A549 (cell line): ENCODE measurements around the gene PID1. TPM values are rescaled to one million over a fixed set of nuclear protein-coding genes. Genes with fewer than 3 reads are reported as not detected.

ENCODE experiments used
- ATAC-seq, 2 experiments: fragments of 200-7000 bp in 1 of 2; fragments of >200 bp in 1 of 2; cut with Nextera tagmentation in 1 of 2; cut with Tn5 transposase in 1 of 2; 3 replicates each; pipeline versions ENCODE4 v1.8.0 to v1.9.1; 2018 to 2020; ENCODE audit warnings: mild to moderate bottlenecking in 1 of 2, moderate library complexity in 1 of 2
- CTCF ChIA-PET: fragments of 300-600 bp; sonication (Branson Sonifier 250); formaldehyde crosslinking; extraction: SDS; loops from one replicate; lab custom pipeline; 2021; ENCODE audit warnings: antibody characterized with exemption, inconsistent platforms; lab: Yijun Ruan, JAX
- POLR2A ChIA-PET: fragments of 350-600 bp; formaldehyde crosslinking; extraction: SDS; loops from one replicate; lab custom pipeline; 2021; ENCODE audit warnings: antibody characterized with exemption, inconsistent platforms; lab: Yijun Ruan, JAX
- DNase-seq, 2 experiments: peaks; one replicate each; pipeline versions ENCODE4 v3.0.0 to v3.0.0-alpha.2; 2011 to 2016; ENCODE audit warnings: low read depth in 1 of 2, low spot score in 1 of 2
- FAIRE-seq: peaks from 2 replicates; lab custom pipeline; 2011; peaks lifted over from hg19 to GRCh38; lab: Jason Lieb, UNC
- H3K27ac ChIP-seq, 2 experiments: fragments of >200 bp; sonication (Bioruptor Twin); formaldehyde crosslinking; 3 replicates each; pipeline ENCODE4 v1.5.1; 2016 to 2017
- H3K4me1 ChIP-seq: fragments of >200 bp; sonication (Bioruptor Twin); formaldehyde crosslinking; 3 replicates; pipeline ENCODE4 v1.6.1; 2016
- H3K4me2 ChIP-seq: fragments of >200 bp; sonication (Bioruptor Twin); formaldehyde crosslinking; 3 replicates; pipeline ENCODE4 v1.6.1; 2016
- H3K4me3 ChIP-seq: fragments of >200 bp; sonication (Bioruptor Twin); formaldehyde crosslinking; 3 replicates; pipeline ENCODE4 v1.5.1; 2016
- H3K9me3 ChIP-seq: fragments of >200 bp; sonication (Bioruptor Twin); formaldehyde crosslinking; 3 replicates; pipeline ENCODE4 v1.6.1; 2016
- CBX2 ChIP-seq: fragments of 200-600 bp; sonication (generic); IDR thresholded peaks from 2 replicates; pipeline ENCODE4 v1.6.1; 2016; ENCODE audit warnings: low read depth, mild to moderate bottlenecking, borderline replicate concordance
- CBX8 ChIP-seq: fragments of 200-600 bp; sonication (generic); IDR thresholded peaks from 2 replicates; pipeline ENCODE4 v1.6.1; 2016
- CEBPB ChIP-seq, 2 experiments: fragments of >200 bp in 1 of 2; sonication (Bioruptor Twin) in 1 of 2; formaldehyde crosslinking in 1 of 2; IDR thresholded peaks; 2 replicates each; pipeline ENCODE4 v1.6.1; 2012 to 2016
- CHD4 ChIP-seq: fragments of 200-600 bp; sonication (generic); IDR thresholded peaks from 2 replicates; pipeline ENCODE4 v1.6.1; 2016; ENCODE audit warnings: antibody characterized with exemption, mild to moderate bottlenecking, borderline replicate concordance
- CTCF ChIP-seq: fragments of >200 bp; sonication (Bioruptor Twin); formaldehyde crosslinking; IDR thresholded peaks from 3 replicates; pipeline ENCODE4 v1.5.1; 2016
- EP300 ChIP-seq, 2 experiments: fragments of >200 bp; sonication (Bioruptor Twin); formaldehyde crosslinking; IDR thresholded peaks; 2 replicates in 1 of 2; 3 replicates in 1 of 2; pipeline ENCODE4 v1.6.1; 2016 to 2017
- ESRRA ChIP-seq: fragments of 150-350 bp; IDR thresholded peaks from 2 replicates; pipeline ENCODE4 v1.6.1; 2014; ENCODE audit warnings: mild to moderate bottlenecking, low read length, borderline replicate concordance
- FOXS1 ChIP-seq: fragments of 250-450 bp; sonication (Bioruptor Pico); IDR thresholded peaks from 2 replicates; pipeline ENCODE4 v1.5.0; 2020; ENCODE audit warnings: mild to moderate bottlenecking, moderate library complexity
- GATA3 ChIP-seq: IDR thresholded peaks from 2 replicates; pipeline ENCODE4 v1.6.1; 2012; ENCODE audit warnings: borderline replicate concordance
- HES2 ChIP-seq: fragments of >200 bp; sonication (Bioruptor Twin); formaldehyde crosslinking; IDR thresholded peaks from 2 replicates; pipeline ENCODE4 v1.6.1; 2016
- HOXA7 ChIP-seq: fragments of 250-450 bp; sonication (Bioruptor Pico); IDR thresholded peaks from 2 replicates; pipeline ENCODE4 v1.5.0; 2020; ENCODE audit warnings: mild to moderate bottlenecking, moderate library complexity
- HOXB13 ChIP-seq: fragments of 250-450 bp; sonication (Bioruptor Pico); IDR thresholded peaks from 2 replicates; pipeline ENCODE4 v1.5.0; 2020; ENCODE audit warnings: low read depth, mild to moderate bottlenecking, moderate library complexity
- JUNB ChIP-seq: fragments of >200 bp; sonication (Bioruptor Twin); formaldehyde crosslinking; IDR thresholded peaks from 2 replicates; pipeline ENCODE4 v1.6.1; 2016
- KDM1A ChIP-seq: fragments of 200-600 bp; sonication (generic); IDR thresholded peaks from 2 replicates; pipeline ENCODE4 v1.6.1; 2016; ENCODE audit warnings: low read depth, mild to moderate bottlenecking
- MAFK ChIP-seq: fragments of 450-650 bp; IDR thresholded peaks from 2 replicates; pipeline ENCODE4 v1.6.1; 2014; ENCODE audit not compliant: partially characterized antibody
- NPAS2 ChIP-seq: fragments of 250-450 bp; sonication (Bioruptor Pico); IDR thresholded peaks from 2 replicates; pipeline ENCODE4 v1.8.0; 2022; ENCODE audit warnings: mild to moderate bottlenecking, moderate library complexity, borderline replicate concordance
- PHF8 ChIP-seq: fragments of 200-600 bp; sonication (generic); IDR thresholded peaks from 2 replicates; pipeline ENCODE4 v1.6.1; 2016; ENCODE audit warnings: low read depth, mild to moderate bottlenecking, antibody characterized with exemption, moderate library complexity, borderline replicate concordance
- POLR2A ChIP-seq: IDR thresholded peaks from 2 replicates; pipeline ENCODE4 v1.6.1; 2012; ENCODE audit warnings: mild to moderate bottlenecking, low read length
- RARB ChIP-seq: fragments of 250-450 bp; sonication (Bioruptor Pico); IDR thresholded peaks from 2 replicates; pipeline ENCODE4 v1.8.0; 2021; ENCODE audit warnings: mild to moderate bottlenecking, moderate library complexity
- RFX5 ChIP-seq: fragments of 450-650 bp; IDR thresholded peaks from 2 replicates; pipeline ENCODE4 v1.7.1; 2014; ENCODE audit warnings: antibody characterized with exemption, mild to moderate bottlenecking, moderate library complexity
- SMC3 ChIP-seq: fragments of >200 bp; sonication (Bioruptor Twin); formaldehyde crosslinking; IDR thresholded peaks from 3 replicates; pipeline ENCODE4 v1.6.1; 2018; ENCODE audit warnings: inconsistent platforms
- SREBF2 ChIP-seq: fragments of 450-650 bp; IDR thresholded peaks from 2 replicates; pipeline ENCODE4 v1.6.1; 2014; ENCODE audit warnings: mild to moderate bottlenecking, moderate library complexity
- ZC3H11A ChIP-seq: fragments of 450-650 bp; IDR thresholded peaks from 2 replicates; pipeline ENCODE4 v1.6.1; 2014; ENCODE audit warnings: antibody characterized with exemption, mild to moderate bottlenecking
- ZFP36 ChIP-seq: fragments of 450-650 bp; IDR thresholded peaks from 2 replicates; pipeline ENCODE4 v1.6.1; 2014; ENCODE audit warnings: borderline replicate concordance; ENCODE audit not compliant: partially characterized antibody
- ZSCAN20 ChIP-seq: fragments of 250-450 bp; sonication (Bioruptor Pico); IDR thresholded peaks from 2 replicates; pipeline ENCODE4 v1.8.0; 2022; ENCODE audit warnings: mild to moderate bottlenecking, moderate library complexity
- WGBS: methylation state at CpG from one replicate; pipeline ENCODE4 v1.1.6; 2017; ENCODE audit errors: missing lambda C conversion rate; 5-methylcytosine and 5-hydroxymethylcytosine counted together
- polyA plus RNA-seq, 4 experiments: library from polyadenylated mRNA; depleted of rRNA in 3 of 4; stranded (reverse); fragments of >200 nt; fragmentation: RNase III in 1 of 4; extraction: RNeasy Plus Mini Kit Qiagen cat#74134 plus additional on column Dnase treatment in 1 of 4; gene quantifications; 2 replicates in 3 of 4; 3 replicates in 1 of 4; pipeline ENCODE4 v1.2.3, GENCODE V29; 2011 to 2017
- TF ChIP-seq, protein P1 (sequence below): IDR thresholded peaks from 2 replicates; pipeline ENCODE4 v1.6.1; 2012; ENCODE audit warnings: low read depth, borderline replicate concordance
- TF ChIP-seq, protein P2 (sequence below): IDR thresholded peaks from 2 replicates; pipeline ENCODE4 v1.6.1; 2012

The PID1 gene
- polyA plus RNA-seq, 2 of the 4 experiments (the other 2 are of a cell fraction), result 0.75 to 2.7 TPM

- Histone ChIP-seq H3K9me3 (no peaks in the 10 kb centered on the region), H3K4me1 (no peaks in the 10 kb centered on the region), H3K4me3 (no peak overlapping the region), H3K27ac (no peak overlapping the region), H3K4me2 (no peak overlapping the region)
- FAIRE-seq, result no peak
- WGBS, result 6% methylated on average over 2 of the region's 2 CpGs
- ATAC-seq, result no peak
- no peak for DNase-seq
- no peak for TF ChIP-seq SMC3
- TF ChIP-seq, protein P1, sequence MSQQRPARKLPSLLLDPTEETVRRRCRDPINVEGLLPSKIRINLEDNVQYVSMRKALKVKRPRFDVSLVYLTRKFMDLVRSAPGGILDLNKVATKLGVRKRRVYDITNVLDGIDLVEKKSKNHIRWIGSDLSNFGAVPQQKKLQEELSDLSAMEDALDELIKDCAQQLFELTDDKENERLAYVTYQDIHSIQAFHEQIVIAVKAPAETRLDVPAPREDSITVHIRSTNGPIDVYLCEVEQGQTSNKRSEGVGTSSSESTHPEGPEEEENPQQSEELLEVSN, result no peak
- TF ChIP-seq SREBF2, result no peak
- no peak for TF ChIP-seq NPAS2
- no peak for TF ChIP-seq FOXS1 (CRISPR knock-in tag)
- CTCF ChIA-PET, result interaction anchor here (0.6 to 1.4 kb wide), 3 partner anchors 15 to 949 kb away, joined by 3 read pairs; no protein-coding TSS in a partner anchor
- POLR2A ChIA-PET, result no interaction called here
Observed at GRCh38 chr2:229230256-229230655, 40.8 kb downstream of the PID1 start.

DNA sequence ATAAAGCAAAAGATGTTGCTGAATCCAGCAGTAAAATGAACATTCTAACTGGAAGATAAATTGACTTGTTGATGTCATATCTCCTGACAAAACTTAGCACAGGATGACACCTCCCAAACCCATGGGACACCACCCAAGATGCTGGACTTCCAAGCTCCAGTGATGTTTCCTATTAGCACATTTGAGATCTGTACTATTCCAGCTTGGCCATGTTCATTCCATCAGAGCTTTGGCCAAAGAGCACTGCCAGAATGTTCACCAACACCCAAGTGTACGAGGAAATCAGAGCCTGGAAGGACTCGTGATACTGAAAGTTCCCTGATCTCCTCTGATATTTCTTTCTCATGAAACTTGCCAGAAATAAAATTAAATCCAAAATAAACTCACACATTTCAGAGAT lies 44.7 kb downstream of the PID1 start:
- no peaks in the 10 kb centered on the region for H3K9me3 ChIP-seq
- no peak overlapping the region for H3K4me2 ChIP-seq
- no peak overlapping the region for H3K27ac ChIP-seq
- CTCF ChIA-PET, result no interaction called here
- FAIRE-seq (no peak), ATAC-seq (no peak), DNase-seq (no peak)
- POLR2A ChIA-PET, result no interaction called here
- H3K4me1 ChIP-seq, result no peaks in the 10 kb centered on the region
- WGBS, result 5% methylated on average over 2 of the region's 2 CpGs
- no peak for TF ChIP-seq CEBPB (IDR thresholded peaks at IDR 0.05)
- no peak for TF ChIP-seq RFX5
- TF ChIP-seq HOXA7, result no peak
- no peak for TF ChIP-seq PHF8
- TF ChIP-seq KDM1A, result no peak
- TF ChIP-seq JUNB, result no peak
- no peak for TF ChIP-seq SMC3
- TF ChIP-seq, protein P2, sequence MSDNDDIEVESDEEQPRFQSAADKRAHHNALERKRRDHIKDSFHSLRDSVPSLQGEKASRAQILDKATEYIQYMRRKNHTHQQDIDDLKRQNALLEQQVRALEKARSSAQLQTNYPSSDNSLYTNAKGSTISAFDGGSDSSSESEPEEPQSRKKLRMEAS, result no peak
- TF ChIP-seq GATA3, result no peak
- no peak overlapping the region for H3K4me3 ChIP-seq

- TF ChIP-seq ZC3H11A (no peak), MAFK (peak; percentile 73)
- TF ChIP-seq, all 56 proteins: peak for 1
- Histone ChIP-seq H3K27ac (no peak overlapping the region), H3K9me3 (no peaks in the 10 kb centered on the region), H3K4me1 (no peaks in the 10 kb centered on the region), H3K4me2 (no peak overlapping the region), H3K4me3 (no peak overlapping the region)
- CTCF ChIA-PET, result no interaction called here
- POLR2A ChIA-PET, result no interaction called here
- FAIRE-seq, result no peak
- DNase-seq, result no peak
- no peak for ATAC-seq
- WGBS, result 90% methylated on average over 1 of the region's 1 CpG
Observed at GRCh38 chr2:229223107-229223506, 48.0 kb downstream of the PID1 start.

DNA sequence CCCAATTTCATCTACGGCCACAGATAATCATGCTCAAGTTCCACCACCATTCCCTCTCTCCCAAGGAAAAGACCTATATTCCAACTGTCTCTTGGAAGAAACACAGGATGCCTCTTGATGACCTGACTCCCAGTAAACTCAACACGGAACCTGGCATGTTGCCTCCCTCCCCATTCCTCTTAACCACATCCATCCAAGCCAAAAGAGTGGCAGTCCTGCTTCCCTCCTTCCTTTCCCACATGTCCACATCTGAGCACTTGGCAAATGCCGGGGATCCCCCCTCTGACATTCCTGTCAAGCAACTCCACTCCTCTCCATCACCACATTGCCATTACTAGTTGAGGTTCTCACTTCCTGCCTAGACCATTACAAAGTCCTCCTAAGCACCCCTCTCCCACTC lies 49.4 kb downstream of the PID1 start:
- ChIA-PET POLR2A (no interaction called here), CTCF (no interaction called here)
- FAIRE-seq (no peak), DNase-seq (no peak), ATAC-seq (no peak; a peak in 1 of 6 replicates)
- TF ChIP-seq ZSCAN20 (CRISPR knock-in tag), result no peak
- TF ChIP-seq CHD4, result no peak
- 3% methylated on average over 3 of the region's 3 CpGs for WGBS
- no peaks in the 10 kb centered on the region for H3K4me1 ChIP-seq
- no peak overlapping the region for H3K27ac ChIP-seq
- H3K9me3 ChIP-seq, result no peaks in the 10 kb centered on the region
- H3K4me3 ChIP-seq, result no peak overlapping the region
- no peak overlapping the region for H3K4me2 ChIP-seq

- FAIRE-seq (no peak), ATAC-seq (no peak), DNase-seq (no peak)
- 0% methylated on average over 4 of the region's 4 CpGs for WGBS
- no peaks in the 10 kb centered on the region for H3K4me1 ChIP-seq
- CTCF ChIA-PET, result no interaction called here
- no peak overlapping the region for H3K27ac ChIP-seq
- no peaks in the 10 kb centered on the region for H3K9me3 ChIP-seq
- H3K4me3 ChIP-seq, result no peak overlapping the region
- TF ChIP-seq HES2 (no peak), SMC3 (no peak), PHF8 (no peak), ZFP36 (no peak), HOXB13 (CRISPR knock-in tag) (no peak), CTCF (no peak), RARB (CRISPR knock-in tag) (no peak), NPAS2 (no peak), HOXA7 (no peak), POLR2A (no peak), ZSCAN20 (CRISPR knock-in tag) (no peak), CEBPB (IDR thresholded peaks at IDR 0.05) (no peak), CBX2 (no peak), CBX8 (no peak), SREBF2 (no peak), ESRRA (no peak), EP300 (IDR thresholded peaks at IDR 0.05) (no peak)
- TF ChIP-seq, protein P2, result no peak
- POLR2A ChIA-PET, result no interaction called here
- H3K4me2 ChIP-seq, result no peak overlapping the region
Observed at GRCh38 chr2:229220254-229220653, 50.8 kb downstream of the PID1 start.
